Testis (tissue), 5 donors: Measurements from ENCODE around the gene TMEM239. TPM values are rescaled to one million over a fixed set of nuclear protein-coding genes. Genes with fewer than 3 reads are reported as not detected.
"Not testable (repeated sequence)": the region's sequence is repeated elsewhere in the genome, so short reads cannot be mapped to it uniquely, and the experiment has no call there.

Source experiments
- DNase-seq: peaks from one replicate; pipeline ENCODE4 v3.0.0-alpha.2; 2019
- H3K27ac ChIP-seq, 2 donors: fragments of 200-600 bp; sonication (generic); one replicate each; pipeline ENCODE4 v1.5.1; 2019
- H3K27me3 ChIP-seq: fragments of 200-600 bp; sonication (generic); one replicate; pipeline ENCODE4 v1.5.1; 2019
- H3K36me3 ChIP-seq: fragments of 200-600 bp; sonication (generic); one replicate; pipeline ENCODE4 v1.5.1; 2017; ENCODE audit warnings: low read depth; ENCODE audit errors: missing control alignments
- H3K4me1 ChIP-seq: fragments of 200-600 bp; sonication (generic); one replicate; pipeline ENCODE4 v1.5.1; 2019
- H3K4me3 ChIP-seq, 2 donors: fragments of 200-600 bp; sonication (generic); one replicate each; pipeline ENCODE4 v1.5.1; 2017 to 2019
- H3K9me3 ChIP-seq: fragments of 200-600 bp; sonication (generic); one replicate; pipeline ENCODE4 v1.5.1; 2017
- POLR2A ChIP-seq: fragments of 450-650 bp; IDR thresholded peaks from one replicate; pipeline ENCODE4 v1.6.1; 2017; ENCODE audit warnings: antibody characterized with exemption, mild to moderate bottlenecking, moderate library complexity
- WGBS, 2 donors: methylation state at CpG; one replicate each; pipeline ENCODE4 v1.1.5; 2018; 5-methylcytosine and 5-hydroxymethylcytosine counted together
- intact Hi-C: fragments of 100-400 bp; cut with DNase I; formaldehyde crosslinking; loops from one replicate; pipeline ENCODE4 v1.15.1; 2023; ENCODE audit warnings: low total_unique reads
- long read RNA-seq, 2 donors: transcript quantifications; one replicate each; lab custom pipeline, GENCODE V29; 2026
- polyA plus RNA-seq: library from polyadenylated mRNA; stranded (reverse); fragments of 350-450 nt; fragmentation: Illumina TruSeq; extraction: RNeasy Lipid Tissue Mini Kit (QIAGEN cat#74804); gene quantifications from one replicate; pipeline ENCODE4 v1.2.3, GENCODE V29; 2014; ENCODE audit warnings: low read depth, low replicate concordance; ENCODE audit not compliant: insufficient read depth
- total RNA-seq, 2 donors: library from RNA; depleted of rRNA; stranded (reverse); fragments of >200 nt; gene quantifications; one replicate each; pipeline ENCODE4 v1.2.3, GENCODE V29; 2016
- TF ChIP-seq, protein P1 (sequence below), 3 experiments: fragments of 450-650 bp in 2 of 3; fragments of 200-600 bp in 1 of 3; sonication (generic) in 1 of 3; IDR thresholded peaks; one replicate each; pipeline ENCODE4 v1.5.1; 2016 to 2019; ENCODE audit warnings: antibody characterized with exemption in 3 of 3, mild to moderate bottlenecking in 2 of 3, moderate library complexity in 1 of 3

The TMEM239 gene
- total RNA-seq (100 to 1,000 TPM in 1 of 2 donors, 10 to 100 TPM in 1; 39.0 to 133 TPM), polyA plus RNA-seq (77.3 TPM)
- long read RNA-seq, donor 1: 0 reads
- long read RNA-seq, donor 2: 0 reads

DNA sequence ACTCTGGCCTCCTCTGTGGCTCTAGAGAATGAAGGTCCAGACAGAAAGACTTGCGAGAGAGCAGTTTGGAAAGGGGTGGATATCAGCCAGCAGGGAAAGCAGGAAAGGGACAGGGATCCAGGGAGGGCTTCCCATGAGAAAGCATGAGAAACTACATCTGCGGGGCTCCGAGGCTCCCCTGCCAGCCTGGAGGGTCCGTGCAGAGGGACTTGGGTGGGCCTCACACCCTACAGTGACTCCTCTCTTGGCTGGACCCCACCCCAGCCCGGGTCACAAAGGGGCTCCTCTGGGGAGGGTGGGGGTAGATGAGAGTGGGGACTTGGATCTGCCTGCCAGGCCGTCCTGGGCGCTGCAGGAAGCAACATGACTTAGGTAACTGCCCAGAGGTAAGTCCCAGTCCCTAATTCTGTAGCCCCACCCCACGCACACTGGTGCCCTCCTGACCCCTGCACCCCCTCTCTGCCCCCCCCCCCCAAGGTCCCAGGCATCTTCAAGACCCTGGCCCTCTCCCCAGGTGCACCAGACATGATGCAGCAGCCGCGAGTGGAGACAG lies at the start of gene TMEM239:
Gene TMEM239 (plus strand): TSS at position 335 of the 553 bp plus-strand sequence. CDS start 191 bp downstream, at position 526.
- DNase-seq: no peak
- no peak within 1 kb of the TSS for H3K27ac ChIP-seq
- no peaks in the 10 kb centered on the region for H3K27me3 ChIP-seq
- no peaks in the 10 kb centered on the region for H3K36me3 ChIP-seq
- H3K9me3 ChIP-seq: no peaks in the 10 kb centered on the region
- peaks cover 11% of the 10 kb centered on the region for H3K4me1 ChIP-seq
- no peak for TF ChIP-seq POLR2A
- TF ChIP-seq, protein P1, sequence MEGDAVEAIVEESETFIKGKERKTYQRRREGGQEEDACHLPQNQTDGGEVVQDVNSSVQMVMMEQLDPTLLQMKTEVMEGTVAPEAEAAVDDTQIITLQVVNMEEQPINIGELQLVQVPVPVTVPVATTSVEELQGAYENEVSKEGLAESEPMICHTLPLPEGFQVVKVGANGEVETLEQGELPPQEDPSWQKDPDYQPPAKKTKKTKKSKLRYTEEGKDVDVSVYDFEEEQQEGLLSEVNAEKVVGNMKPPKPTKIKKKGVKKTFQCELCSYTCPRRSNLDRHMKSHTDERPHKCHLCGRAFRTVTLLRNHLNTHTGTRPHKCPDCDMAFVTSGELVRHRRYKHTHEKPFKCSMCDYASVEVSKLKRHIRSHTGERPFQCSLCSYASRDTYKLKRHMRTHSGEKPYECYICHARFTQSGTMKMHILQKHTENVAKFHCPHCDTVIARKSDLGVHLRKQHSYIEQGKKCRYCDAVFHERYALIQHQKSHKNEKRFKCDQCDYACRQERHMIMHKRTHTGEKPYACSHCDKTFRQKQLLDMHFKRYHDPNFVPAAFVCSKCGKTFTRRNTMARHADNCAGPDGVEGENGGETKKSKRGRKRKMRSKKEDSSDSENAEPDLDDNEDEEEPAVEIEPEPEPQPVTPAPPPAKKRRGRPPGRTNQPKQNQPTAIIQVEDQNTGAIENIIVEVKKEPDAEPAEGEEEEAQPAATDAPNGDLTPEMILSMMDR (IDR thresholded peaks at IDR 0.05): no peak
- H3K4me3 ChIP-seq: no peak within 1 kb of the TSS
- WGBS, 2 donors: 70 to 82% methylated on average over 9 to 10 of the region's 10 CpGs
- intact Hi-C loops: no loop called here

DNA sequence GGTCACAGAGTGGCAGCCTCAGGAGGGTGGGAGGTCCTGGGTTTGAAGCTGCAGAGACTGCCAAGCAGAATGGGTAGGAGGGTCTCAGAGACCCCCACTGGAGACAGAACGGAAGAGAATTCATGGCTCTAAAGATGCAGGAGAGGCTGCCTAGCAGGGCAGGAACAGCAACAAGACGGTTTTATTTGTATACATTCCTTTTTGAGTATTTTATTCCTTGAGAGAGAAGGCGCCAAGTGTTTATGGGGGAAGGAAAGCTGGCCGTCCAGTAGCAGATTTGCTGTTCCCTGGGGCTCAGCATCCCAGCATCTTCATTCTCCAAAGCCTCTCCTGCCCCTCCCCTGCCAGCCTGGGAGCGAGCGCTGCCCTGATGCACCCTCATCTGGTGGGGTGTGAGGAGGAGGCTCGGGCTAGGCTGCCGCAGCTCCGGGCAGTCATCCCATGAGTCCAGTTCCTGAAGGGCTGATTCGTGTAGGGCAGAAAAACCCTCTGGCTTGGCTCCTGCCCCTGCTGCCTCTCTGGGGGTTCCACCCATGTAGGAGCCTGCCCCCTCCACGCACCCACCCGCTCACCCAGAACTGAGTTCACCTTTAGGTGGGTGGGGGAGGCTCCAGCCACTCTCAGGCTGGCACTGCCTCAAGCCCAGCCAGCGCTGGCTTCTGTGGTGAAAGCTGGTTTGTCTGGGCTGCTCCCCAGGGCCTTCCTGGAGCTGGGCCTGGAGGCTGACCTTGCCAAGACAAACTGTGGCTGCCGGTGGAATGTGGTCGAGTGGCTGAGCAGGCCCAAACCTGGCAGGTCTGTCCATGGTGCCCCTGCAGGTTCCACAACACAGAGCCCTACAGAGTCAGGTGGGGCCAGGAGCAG lies 48.2 kb upstream of the TMEM239 start:
- WGBS, 2 donors: 47 to 65% methylated on average over 6 to 13 of the region's 15 CpGs
- no peak overlapping the region for H3K4me3 ChIP-seq
- peaks cover 5% of the 10 kb centered on the region for H3K4me1 ChIP-seq
- no peaks in the 10 kb centered on the region for H3K27me3 ChIP-seq
- intact Hi-C loops: no loop called here
- H3K27ac ChIP-seq: no peak overlapping the region
- TF ChIP-seq, protein P1 (IDR thresholded peaks at IDR 0.05): no peak
- TF ChIP-seq POLR2A: no peak
- DNase-seq: no peak
- H3K36me3 ChIP-seq: no peaks in the 10 kb centered on the region
- no peaks in the 10 kb centered on the region for H3K9me3 ChIP-seq

- H3K9me3 ChIP-seq: no peaks in the 10 kb centered on the region
- H3K36me3 ChIP-seq: no peaks in the 10 kb centered on the region
- intact Hi-C loops: no loop called here
- no peak for TF ChIP-seq POLR2A
- TF ChIP-seq, protein P1 (IDR thresholded peaks at IDR 0.05): no peak
- DNase-seq: no peak
- whole genome bisulfite sequencing, 2 donors: 59 to 63% methylated on average over 5 of the region's 5 CpGs
- H3K4me3 ChIP-seq: no peak overlapping the region
- no peaks in the 10 kb centered on the region for H3K27me3 ChIP-seq
- peaks cover 5% of the 10 kb centered on the region for H3K4me1 ChIP-seq
- no peak overlapping the region for H3K27ac ChIP-seq
These were observed 47.5 kb upstream of the TMEM239 start for GRCh38 chr20:2768632-2769015.

DNA sequence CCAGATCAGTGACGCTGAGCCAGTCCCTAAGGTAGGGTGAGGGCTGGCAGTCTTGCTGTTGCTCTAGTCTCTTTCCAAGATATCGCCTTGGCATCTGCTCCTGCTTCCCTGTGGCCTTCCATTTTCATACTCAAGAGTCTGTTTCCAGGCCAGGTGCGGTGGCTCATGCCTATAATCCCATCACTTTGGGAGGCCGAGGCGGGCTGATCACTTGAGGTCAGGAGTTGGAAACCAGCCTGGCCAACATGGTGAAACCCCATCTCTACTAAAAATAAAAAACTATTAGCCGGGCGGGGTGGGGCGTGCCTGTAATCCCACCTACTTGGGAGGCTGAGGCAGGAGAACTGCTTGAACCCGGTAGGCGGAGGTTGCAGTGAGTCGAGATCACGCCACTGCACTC lies 46.1 kb upstream of the TMEM239 start:
- WGBS, 2 donors: 90 to 97% methylated on average over 12 of the region's 12 CpGs
- H3K27me3 ChIP-seq, DNase-seq, H3K27ac ChIP-seq, H3K9me3 ChIP-seq, H3K4me3 ChIP-seq, H3K4me1 ChIP-seq, intact Hi-C loops, H3K36me3 ChIP-seq: not testable (repeated sequence)

DNA sequence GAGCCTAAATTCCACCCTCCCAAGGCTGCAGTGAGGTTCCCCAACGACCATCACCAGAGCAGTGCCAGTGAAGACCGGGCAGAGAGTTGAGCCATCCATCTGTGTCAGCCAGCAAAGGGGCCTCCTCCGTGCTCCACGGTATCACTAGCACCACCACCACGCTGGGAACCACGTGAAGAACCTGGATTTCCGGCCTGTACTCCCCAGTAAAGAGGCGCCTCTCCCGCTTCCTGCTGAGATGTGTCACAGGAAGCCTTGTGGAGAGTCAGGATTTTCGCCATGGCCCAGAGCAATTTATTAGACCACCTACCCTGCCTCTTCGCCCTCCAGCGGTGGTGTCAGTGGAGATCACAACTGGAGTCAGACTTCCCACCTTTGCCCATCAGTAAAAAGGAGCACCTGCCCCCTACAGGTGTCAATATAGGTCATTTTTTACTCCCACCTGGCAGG lies 44.5 kb upstream of the TMEM239 start:
- H3K4me1 ChIP-seq: peaks cover 5% of the 10 kb centered on the region
- H3K36me3 ChIP-seq: no peaks in the 10 kb centered on the region
- 66 to 69% methylated on average over 5 to 11 of the region's 12 CpGs for WGBS, 2 donors
- no peak overlapping the region for H3K27ac ChIP-seq
- no peaks in the 10 kb centered on the region for H3K9me3 ChIP-seq
- intact Hi-C loops: no loop called here
- no peak overlapping the region for H3K4me3 ChIP-seq
- DNase-seq: no peak
- no peaks in the 10 kb centered on the region for H3K27me3 ChIP-seq
- no peak for TF ChIP-seq POLR2A
- TF ChIP-seq, protein P1 (IDR thresholded peaks at IDR 0.05): no peak
